NCI-H82 treated with DMSO at 0.1 percent for 48 hours (cell line): ENCODE data around the gene ZBTB9.

Source experiments
- DNase-seq: peaks from one replicate; lab custom pipeline; 2025; ENCODE audit not compliant: unreplicated experiment; lab: John Stamatoyannopoulos, UW

ZBTB9 gene

DNA sequence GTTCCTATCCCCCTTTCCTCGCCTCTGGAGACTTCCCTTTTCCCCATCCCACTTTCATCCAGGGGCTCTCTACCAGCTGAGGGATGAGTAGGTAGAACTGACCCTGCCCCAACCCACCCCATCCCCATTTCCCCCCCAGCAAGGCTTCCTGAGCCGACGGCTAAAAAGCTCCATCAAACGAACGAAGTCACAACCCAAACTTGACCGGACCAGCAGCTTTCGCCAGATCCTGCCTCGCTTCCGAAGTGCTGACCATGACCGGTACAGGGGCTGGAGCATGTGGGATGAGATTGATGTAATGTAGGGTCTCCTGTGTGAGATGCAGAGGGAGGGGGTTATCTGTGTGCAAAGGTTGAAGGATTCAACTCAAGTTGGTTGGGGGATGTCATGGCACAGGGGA lies 21.8 kb upstream of the ZBTB9 start:
- DNase-seq: no peak

DNA sequence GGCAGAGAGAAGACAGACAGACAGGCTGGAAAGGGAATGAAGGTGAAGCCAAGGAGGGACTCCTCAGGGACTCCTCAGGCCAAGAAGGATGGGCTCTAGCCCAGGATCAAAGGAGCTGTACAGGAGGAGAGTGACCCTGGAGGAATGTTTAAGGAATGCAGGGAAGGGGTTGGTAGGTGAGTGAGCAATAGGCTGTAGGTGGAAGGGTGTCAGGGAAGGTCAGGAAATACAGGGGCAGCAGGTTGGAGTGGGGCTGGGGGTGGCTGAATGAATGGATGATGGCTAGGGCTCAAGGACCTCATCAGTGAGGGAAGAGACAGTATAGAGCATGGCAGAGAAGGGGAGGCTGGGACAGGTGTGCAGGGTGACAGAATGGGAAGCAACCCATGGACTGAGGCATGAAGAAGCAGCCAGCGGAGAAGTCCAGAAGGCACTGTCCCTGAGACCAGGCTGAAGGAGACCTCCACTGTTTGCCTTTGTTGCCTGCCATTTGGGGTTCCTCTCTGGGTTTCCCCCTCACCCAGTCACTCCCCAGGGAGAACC lies 21.3 kb upstream of the ZBTB9 start:
- no peak for DNase-seq

DNA sequence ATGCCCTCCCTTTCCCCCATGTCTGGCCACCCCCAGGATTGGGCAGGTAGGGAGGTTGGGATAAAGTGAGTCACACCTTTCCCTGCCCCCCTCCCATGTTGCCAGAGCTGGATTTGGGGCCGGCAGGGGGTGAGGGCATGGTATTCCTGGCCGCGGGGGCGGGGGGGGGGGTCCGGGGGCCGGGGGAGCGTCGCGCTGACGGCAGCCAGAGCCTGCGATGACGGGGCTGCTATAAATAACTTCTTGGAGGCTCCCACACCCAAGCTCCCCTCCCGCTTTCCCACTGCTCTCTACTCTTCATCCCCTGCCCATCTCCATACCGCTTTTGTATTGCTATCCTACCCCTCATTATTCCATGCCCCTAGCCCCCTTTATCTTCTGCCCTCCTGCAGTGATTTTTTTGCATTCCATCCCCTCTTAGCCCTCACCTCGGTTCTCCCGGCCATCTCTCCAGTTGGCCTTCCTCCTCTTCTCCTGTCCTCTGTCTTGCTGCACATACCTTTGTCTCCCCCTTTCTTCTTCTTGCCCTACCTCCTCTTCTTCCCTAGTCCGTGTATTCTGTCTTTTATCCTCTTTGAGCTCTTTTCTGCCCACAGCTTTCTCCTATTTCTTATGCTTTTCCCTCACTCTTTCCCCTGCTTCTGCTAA lies 20.7 kb upstream of the ZBTB9 start:
- DNase-seq: no peak

DNA sequence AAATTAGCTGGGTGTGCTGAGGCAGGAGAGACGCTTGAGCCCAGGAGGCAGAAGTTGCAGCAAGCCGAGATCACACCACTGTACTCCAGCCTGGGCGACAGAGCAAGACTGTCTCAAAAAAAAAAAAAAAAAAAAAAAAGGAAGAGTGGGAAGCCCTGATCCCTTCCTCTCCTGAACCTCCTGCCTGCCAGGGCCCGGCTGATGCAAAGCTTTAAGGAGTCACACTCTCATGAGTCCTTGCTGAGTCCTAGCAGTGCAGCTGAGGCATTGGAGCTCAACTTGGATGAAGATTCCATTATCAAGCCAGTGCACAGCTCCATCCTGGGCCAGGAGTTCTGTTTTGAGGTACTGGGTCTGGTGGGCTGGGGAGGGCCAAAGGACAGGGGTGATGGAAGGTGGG lies 19.4 kb upstream of the ZBTB9 start:
- no peak for DNase-seq

DNA sequence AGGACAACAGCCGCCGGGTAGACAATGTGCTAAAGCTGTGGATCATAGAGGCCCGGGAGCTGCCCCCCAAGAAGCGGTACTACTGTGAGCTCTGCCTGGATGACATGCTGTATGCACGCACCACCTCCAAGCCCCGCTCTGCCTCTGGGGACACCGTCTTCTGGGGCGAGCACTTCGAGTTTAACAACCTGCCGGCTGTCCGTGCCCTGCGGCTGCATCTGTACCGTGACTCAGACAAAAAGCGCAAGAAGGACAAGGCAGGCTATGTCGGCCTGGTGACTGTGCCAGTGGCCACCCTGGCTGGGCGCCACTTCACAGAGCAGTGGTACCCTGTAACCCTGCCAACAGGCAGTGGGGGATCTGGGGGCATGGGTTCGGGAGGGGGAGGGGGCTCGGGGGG lies 16.7 kb upstream of the ZBTB9 start:
- no peak for DNase-seq

DNA sequence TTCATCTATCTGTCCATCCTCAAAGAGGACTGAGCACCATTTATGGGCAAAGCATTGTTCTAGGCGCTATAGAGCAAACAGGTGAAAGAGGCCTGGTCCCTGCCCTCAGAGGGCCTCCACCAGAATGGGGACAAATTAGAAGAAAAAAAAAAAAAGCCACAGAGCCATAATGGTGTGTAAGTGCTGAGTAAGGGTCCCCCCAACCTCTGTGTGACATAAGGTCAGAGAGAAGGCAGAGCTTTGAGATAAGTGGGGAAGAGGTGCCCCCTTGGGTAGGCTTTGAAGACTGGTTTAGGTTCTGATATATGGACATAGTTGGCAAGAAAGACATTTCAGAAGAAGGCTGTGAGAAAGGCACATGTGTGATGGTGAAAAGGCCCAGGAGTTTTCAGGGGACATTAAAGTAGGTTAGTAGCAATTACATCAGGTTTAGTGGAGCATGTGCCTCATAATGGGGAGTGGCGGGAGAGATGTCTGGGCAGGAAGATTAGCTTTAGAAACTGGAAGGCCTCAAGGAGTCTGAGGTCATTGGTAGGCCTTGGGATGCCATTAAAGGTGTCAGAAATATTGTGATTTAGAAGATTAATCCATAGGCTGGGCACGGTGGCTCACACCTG lies 15.3 kb upstream of the ZBTB9 start:
- DNase-seq: no peak

DNA sequence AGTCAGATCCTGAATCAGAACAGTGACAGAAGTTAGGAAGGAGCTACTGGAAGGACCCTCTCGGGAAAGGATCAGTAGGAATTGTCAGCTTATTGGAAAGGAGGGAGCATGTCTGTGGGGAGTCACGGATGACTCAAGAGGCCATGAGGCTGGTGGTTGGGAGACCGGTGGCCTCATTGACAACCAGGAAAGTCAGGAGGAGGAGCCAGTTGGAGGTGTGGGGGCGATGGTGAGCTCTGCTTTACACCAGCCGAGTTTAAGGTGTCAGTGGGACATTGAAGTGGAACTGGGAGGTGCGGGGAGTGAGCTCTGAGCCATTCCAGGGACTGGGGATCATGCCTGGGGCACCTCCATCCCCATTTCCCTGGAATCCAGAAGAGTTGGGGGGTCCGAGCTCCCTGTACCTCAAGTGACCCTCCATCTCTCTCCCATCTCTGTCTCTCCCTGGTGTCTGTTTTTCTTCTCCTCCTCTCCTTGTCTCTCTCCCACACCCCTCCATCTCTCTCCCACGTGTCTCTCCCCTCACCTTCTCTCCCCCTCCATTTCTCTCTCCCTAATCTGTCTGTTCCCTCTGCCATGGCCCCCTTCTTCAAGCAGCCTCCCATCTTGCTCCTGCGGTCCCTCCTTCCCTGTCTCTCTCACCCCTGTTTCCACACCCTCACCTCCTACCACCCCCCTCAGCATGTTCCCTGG lies 14.3 kb upstream of the ZBTB9 start:
- DNase-seq: no peak

DNA sequence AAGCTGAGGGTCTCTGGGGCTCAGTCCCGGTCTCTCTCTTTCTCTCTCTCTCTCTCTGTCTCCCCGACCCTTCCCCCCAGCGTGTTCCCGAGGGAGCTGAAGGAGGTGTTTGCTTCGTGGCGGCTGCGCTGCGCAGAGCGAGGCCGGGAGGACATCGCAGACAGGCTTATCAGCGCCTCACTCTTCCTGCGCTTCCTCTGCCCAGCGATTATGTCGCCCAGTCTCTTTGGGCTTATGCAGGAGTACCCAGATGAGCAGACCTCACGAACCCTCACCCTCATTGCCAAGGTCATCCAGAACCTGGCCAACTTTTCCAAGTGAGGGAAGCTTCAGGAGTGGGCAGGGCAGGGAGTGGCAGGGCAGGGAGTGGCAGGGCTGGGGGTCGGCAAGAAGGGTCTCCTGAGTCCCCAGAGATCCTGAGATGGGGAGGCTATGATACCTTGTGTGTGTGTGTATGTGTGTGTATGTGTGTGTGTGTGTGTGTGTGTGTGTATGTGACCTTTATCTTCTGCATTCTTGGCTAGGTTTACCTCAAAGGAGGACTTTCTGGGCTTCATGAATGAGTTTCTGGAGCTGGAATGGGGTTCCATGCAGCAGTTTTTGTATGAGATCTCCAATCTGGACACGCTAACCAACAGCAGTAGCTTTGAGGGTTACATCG lies 13.6 kb upstream of the ZBTB9 start:
- no peak for DNase-seq

DNA sequence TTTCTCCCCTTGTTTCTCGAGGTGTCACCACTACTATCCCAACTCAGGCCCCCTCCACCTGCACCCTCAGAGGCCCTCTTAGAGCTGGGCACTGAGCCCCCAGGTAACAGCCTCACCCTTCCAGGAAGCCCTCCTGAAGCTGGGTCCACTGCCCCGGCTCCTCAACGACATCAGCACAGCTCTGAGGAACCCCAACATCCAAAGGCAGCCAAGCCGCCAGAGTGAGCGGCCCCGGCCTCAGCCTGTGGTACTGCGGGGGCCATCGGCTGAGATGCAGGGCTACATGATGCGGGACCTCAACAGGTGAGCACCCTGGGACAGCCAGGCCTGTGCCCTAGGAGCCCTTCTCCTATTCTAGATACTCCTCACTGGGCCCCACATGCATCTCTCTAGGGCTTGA lies 12.9 kb upstream of the ZBTB9 start:
- DNase-seq: no peak

DNA sequence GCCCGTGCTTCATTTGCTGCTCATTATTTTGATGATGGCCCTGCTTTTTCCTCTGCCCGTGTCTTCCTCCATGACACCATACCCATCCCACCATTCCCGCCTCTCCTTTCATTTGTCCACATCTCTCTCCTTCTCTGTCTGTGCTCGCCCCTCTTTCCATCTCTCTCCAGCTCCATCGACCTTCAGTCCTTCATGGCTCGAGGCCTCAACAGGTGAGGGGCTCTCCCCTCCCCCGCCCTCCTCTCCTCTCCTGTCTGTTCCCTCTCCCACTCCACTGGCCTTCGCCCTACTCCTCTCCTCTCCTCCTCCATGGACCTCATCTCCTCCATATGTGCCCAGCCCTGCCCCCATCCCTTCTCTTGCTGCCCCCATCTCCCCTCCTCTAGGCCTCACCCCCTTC lies 12.1 kb upstream of the ZBTB9 start:
- DNase-seq: no peak

DNA sequence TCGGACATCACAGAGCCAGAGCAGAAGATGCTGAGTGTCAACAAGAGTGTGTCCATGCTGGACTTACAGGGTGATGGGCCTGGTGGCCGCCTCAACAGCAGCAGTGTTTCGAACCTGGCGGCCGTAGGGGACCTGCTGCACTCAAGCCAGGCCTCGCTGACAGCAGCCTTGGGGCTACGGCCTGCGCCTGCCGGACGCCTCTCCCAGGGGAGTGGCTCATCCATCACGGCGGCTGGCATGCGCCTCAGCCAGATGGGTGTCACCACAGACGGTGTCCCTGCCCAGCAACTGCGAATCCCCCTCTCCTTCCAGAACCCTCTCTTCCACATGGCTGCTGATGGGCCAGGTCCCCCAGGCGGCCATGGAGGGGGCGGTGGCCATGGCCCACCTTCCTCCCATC lies 11.4 kb upstream of the ZBTB9 start:
- no peak for DNase-seq

DNA sequence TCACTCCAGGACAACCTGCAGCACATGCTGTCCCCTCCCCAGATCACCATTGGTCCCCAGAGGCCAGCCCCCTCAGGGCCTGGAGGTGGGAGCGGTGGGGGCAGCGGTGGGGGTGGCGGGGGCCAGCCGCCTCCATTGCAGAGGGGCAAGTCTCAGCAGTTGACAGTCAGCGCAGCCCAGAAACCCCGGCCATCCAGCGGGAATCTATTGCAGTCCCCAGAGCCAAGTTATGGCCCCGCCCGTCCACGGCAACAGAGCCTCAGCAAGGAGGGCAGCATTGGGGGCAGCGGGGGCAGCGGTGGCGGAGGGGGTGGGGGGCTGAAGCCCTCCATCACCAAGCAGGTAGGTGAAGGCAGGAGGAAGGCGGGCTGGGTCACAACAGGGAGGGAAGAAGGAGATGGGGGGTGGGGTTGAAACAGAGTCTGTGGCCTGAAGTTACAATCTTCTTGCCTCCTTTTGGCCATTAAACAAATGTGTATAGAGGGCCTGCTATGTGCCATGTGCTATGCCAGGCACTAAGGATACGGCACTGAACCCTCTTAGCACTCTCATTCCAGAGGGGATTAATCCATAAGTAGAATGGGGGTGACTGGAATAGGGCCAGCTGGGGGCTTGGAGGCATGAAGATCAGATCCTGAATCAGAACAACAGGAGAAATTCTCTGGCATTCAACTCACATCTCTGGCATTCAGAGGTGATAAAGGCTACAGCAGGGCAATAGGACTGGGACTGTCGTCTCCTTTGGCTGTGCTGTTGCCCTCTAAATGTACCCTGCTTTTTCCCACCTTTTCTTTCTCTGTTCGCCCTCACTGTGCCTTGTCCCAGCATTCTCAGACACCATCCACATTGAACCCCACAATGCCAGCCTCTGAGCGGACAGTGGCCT lies 10.5 kb upstream of the ZBTB9 start:
- DNase-seq: no peak

DNA sequence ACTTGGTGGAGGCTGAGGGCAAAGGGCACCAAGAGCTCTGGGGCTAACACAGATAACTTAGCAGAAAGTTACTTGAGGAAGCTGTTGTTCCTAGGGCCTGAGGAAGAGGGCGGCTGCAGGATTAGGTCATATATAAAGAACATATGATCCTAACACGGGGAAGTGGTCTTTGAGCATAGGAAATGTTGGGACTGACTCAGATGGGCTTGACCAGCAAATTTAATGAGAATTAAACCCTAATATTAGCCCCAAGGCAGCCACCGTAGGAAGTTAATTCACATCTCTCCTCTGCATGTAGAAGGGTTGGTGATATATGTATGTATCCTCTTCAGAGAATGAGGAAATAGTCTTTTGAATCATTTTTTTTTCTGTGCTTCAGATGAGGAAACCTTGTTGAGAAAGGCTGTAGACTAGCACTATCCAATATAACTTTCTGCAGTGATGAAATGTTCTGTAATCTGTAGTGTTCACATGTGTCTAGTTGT lies 9.2 kb upstream of the ZBTB9 start:
- DNase-seq: no peak

DNA sequence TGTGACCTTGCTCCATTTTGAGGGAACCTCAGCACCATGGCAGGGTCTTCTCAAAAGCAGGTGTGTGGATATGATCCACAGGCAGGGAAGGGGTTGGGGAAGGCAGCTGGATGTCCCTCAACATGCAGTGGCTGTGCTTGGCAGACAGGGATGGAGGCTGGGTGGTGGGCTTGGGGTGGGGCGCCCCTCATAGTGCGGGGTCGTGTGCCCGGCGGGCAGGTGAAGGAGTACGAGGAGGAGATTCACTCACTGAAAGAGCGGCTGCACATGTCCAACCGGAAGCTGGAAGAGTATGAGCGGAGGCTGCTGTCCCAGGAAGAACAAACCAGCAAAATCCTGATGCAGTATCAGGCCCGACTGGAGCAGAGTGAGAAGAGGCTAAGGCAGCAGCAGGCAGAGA lies 8.0 kb upstream of the ZBTB9 start:
- DNase-seq: no peak

DNA sequence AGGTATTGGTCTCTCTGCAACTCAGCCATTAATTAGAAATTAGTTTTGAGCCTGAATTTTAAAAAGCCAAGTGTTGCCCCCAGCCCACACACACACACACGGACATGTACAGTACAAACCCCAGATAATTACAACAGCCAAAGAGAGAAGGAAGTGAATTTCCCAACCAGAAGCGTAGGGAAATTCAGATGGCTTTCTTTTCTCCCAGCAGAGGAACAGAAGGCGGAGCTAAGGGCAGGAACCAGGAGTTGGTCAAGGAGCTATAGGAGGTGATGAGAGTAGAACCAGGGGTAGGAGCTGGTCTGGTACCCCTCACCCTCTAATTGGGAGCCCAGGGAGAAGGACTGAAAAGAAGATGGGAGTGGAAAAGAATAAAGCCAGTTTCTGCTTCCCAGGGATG lies 3.9 kb upstream of the ZBTB9 start:
- DNase-seq: no peak

DNA sequence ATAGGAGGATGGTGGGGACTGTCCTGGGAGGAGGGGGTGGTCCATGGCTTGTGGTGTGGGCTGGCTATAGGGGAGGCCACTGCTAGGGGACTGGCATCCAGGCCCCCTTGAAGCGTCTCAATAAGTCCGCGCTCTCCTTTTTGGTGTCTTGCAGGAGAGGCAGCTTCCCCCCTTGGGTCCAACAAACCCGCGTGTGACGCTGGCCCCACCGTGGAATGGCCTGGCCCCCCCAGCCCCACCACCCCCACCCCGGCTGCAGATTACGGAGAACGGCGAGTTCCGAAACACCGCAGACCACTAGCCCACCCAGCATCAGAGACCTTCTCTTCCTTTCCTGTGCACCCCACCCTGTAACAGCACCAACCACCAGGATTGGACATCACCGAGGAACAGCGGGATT lies 2.8 kb upstream of the ZBTB9 start:
- no peak for DNase-seq

DNA sequence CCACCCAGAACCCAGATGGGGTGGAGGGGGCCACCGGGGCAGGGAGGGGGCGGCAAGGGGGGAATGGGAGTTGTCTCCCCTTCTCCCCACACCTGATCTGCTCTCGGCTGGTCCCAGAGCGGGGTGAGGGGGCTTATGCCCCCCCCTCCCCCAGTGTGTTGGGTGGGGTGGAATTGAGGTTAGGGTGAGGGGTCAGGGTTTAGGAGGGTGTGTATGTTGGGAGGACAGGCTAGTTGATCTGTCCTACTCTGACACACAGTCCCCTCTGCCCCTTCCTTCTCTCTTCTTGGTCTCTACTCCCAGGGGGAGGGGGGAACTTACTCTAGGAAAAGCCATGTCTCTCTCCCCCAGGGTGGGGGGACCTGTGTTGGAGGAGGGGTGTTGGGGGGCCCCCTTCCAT lies 1.9 kb upstream of the ZBTB9 start:
- DNase-seq: no peak

DNA sequence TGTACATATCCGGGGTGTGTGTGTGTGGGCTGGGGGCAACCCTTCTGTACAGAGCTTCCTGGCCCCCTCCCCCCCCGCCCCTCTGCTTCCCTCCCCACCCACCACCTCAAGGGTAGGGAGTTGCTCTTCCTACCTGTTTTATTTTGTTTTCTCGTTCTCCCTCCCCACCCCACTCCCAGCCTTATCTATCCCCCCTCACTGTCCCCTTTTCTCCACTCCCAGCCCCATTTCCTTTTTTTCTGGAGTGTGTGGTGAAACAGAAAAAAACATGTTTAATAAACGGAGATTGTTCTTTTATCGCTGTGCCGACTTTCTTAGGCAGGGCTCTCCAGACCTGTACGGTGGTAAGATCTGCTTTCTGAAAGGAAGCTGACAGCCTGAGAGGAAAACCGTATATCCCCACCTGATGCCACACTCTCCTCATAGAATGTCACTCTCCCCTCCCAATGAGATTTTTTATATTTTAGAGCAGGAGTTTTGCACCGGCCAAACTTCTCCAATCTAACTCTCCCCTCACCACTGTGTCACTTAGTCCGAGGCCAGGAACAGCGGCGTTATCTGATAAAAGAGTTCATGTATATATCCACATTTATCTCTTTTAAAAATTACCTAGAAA lies 875 bp upstream of the ZBTB9 start:
- DNase-seq: no peak

DNA sequence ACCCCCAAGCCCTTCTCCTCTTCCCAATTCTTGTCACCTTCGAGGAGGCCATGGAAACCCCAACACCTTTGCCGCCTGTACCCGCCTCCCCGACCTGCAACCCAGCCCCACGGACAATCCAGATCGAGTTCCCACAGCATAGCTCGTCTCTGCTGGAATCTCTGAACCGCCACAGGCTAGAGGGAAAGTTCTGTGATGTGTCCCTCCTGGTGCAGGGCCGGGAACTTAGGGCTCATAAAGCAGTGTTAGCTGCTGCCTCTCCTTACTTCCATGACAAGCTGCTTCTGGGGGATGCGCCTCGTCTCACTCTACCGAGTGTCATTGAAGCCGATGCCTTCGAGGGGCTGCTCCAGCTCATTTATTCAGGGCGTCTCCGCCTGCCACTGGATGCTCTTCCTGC lies 675 bp downstream of the ZBTB9 start:
- DNase-seq: no peak

DNA sequence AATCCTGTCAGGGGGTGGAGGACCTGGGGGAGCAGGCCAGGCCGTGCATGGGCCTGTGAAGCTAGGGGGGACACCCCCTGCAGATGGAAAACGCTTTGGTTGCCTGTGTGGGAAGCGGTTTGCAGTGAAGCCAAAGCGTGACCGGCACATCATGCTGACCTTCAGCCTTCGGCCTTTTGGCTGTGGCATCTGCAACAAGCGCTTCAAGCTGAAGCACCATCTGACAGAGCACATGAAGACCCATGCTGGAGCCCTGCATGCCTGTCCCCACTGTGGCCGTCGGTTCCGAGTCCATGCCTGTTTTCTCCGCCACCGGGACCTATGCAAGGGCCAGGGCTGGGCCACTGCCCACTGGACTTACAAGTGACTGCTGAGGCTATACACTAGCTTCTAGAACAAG lies 1.8 kb downstream of the ZBTB9 start:
- no peak for DNase-seq
